ENCODE measurements around the gene GOLGA6A. TPM values are rescaled to one million over a fixed set of nuclear protein-coding genes. Genes with fewer than 3 reads are reported as not detected.

The GOLGA6A gene
- total and polyA plus RNA-seq, 2 of the 8 experiments (the other 6 are each of a cell fraction or from before 2014, with no cell fraction given), result 0.80 to 1.0 TPM

- no peak for TF ChIP-seq CHD7 (IDR thresholded peaks at IDR 0.05; ENCODE audit: insufficient replicate concordance, low read length)
- TF ChIP-seq GABPA (IDR thresholded peaks at IDR 0.05; ENCODE audit: borderline replicate concordance, insufficient read depth, low read length), result no peak
- TF ChIP-seq RBBP5 (IDR thresholded peaks at IDR 0.05; ENCODE audit: borderline replicate concordance, low read depth, low read length), result no peak
- no peak for TF ChIP-seq HDAC2 (IDR thresholded peaks at IDR 0.05; ENCODE audit: borderline replicate concordance in 1 of 2, low read depth in 2 of 2, low read length in 2 of 2)
- no peak for TF ChIP-seq JUND (IDR thresholded peaks at IDR 0.05; ENCODE audit: low read length)
- TF ChIP-seq POLR2AphosphoS5 (IDR thresholded peaks at IDR 0.05; ENCODE audit: low read depth, low read length), result no peak
- no peak for TF ChIP-seq USF2 (IDR thresholded peaks at IDR 0.05; ENCODE audit: low read length)
- TF ChIP-seq CHD2 (IDR thresholded peaks at IDR 0.05; ENCODE audit: low read length), result no peak
- no peak for TF ChIP-seq POLR2A (IDR thresholded peaks at IDR 0.05; ENCODE audit: control extremely low read depth in 1 of 2, low read depth in 2 of 2, low read length in 2 of 2)
- no peak for TF ChIP-seq TCF12 (IDR thresholded peaks at IDR 0.05; ENCODE audit: low read depth, low read length)
- TF ChIP-seq TEAD4 (IDR thresholded peaks at IDR 0.05; ENCODE audit: low read depth, low read length), result no peak
- TF ChIP-seq SP4 (IDR thresholded peaks at IDR 0.05; ENCODE audit: low read length), result no peak
Measured at GRCh38 chr15:74060251-74060650, 22.1 kb downstream of the GOLGA6A start (continued).

Data from H1 (cell line).